H9 (cell line): Measurements from ENCODE around the gene KIAA1671. TPM values are rescaled to one million over a fixed set of nuclear protein-coding genes. Genes with fewer than 3 reads are reported as not detected.

Experiments used
- DNase-seq: peaks from one replicate; pipeline ENCODE4 v3.0.0-alpha.2; 2017
- H2AFZ ChIP-seq: one replicate; pipeline ENCODE4 v1.6.1; 2013; ENCODE audit warnings: mild to moderate bottlenecking, low read length, control low read depth, moderate library complexity
- H2AK5ac ChIP-seq: 2 replicates; pipeline ENCODE4 v1.6.1; 2013; ENCODE audit warnings: low read length, control low read depth, mixed read lengths; ENCODE audit not compliant: insufficient read length
- H2BK120ac ChIP-seq: one replicate; pipeline ENCODE4 v1.6.1; 2013; ENCODE audit warnings: low read depth, mild to moderate bottlenecking, low read length, control low read depth, inconsistent platforms; ENCODE audit not compliant: poor library complexity, severe bottlenecking
- H2BK12ac ChIP-seq: 2 replicates; pipeline ENCODE4 v1.6.1; 2013; ENCODE audit warnings: low read length, control low read depth, mixed read lengths, low read depth; ENCODE audit not compliant: insufficient read length
- H2BK15ac ChIP-seq: 2 replicates; pipeline ENCODE4 v1.6.1; 2013; ENCODE audit warnings: low read depth, low read length, control low read depth
- H2BK20ac ChIP-seq: one replicate; pipeline ENCODE4 v1.6.1; 2013; ENCODE audit warnings: low read depth, mild to moderate bottlenecking, low read length, control low read depth, inconsistent platforms; ENCODE audit not compliant: poor library complexity, severe bottlenecking
- H2BK5ac ChIP-seq: 2 replicates; pipeline ENCODE4 v1.6.1; 2013; ENCODE audit warnings: low read length, control low read depth, mixed read lengths; ENCODE audit not compliant: insufficient read length
- H3K14ac ChIP-seq: 2 replicates; pipeline ENCODE4 v1.6.1; 2013; ENCODE audit warnings: low read length, control low read depth; ENCODE audit not compliant: insufficient read depth
- H3K18ac ChIP-seq: 2 replicates; pipeline ENCODE4 v1.6.1; 2013; ENCODE audit warnings: low read depth, mild to moderate bottlenecking, mixed read lengths, low read length, control low read depth; ENCODE audit not compliant: insufficient read length
- H3K23ac ChIP-seq: 2 replicates; pipeline ENCODE4 v1.6.1; 2013; ENCODE audit warnings: low read length, control low read depth, mixed read lengths, low read depth; ENCODE audit not compliant: insufficient read length
- H3K23me2 ChIP-seq: 2 replicates; pipeline ENCODE4 v1.6.1; 2013; ENCODE audit warnings: low read depth, mild to moderate bottlenecking, mixed read lengths, low read length, control low read depth; ENCODE audit not compliant: insufficient read length, poor library complexity, severe bottlenecking
- H3K27ac ChIP-seq: 2 replicates; pipeline ENCODE4 v1.5.1; 2013; ENCODE audit warnings: low read length, control low read depth, mixed read lengths, low read depth; ENCODE audit not compliant: insufficient read length
- H3K27me3 ChIP-seq: 2 replicates; pipeline ENCODE4 v1.6.1; 2013; ENCODE audit warnings: low read length, control low read depth, inconsistent platforms; ENCODE audit not compliant: insufficient read depth
- H3K4ac ChIP-seq: 2 replicates; pipeline ENCODE4 v1.6.1; 2013; ENCODE audit warnings: low read depth, mild to moderate bottlenecking, control low read depth, inconsistent platforms, low read length, moderate library complexity
- H3K4me1 ChIP-seq: 2 replicates; pipeline ENCODE4 v1.6.1; 2013; ENCODE audit warnings: low read length, control low read depth, inconsistent platforms; ENCODE audit not compliant: insufficient read depth
- H3K4me2 ChIP-seq: 2 replicates; pipeline ENCODE4 v1.6.1; 2013; ENCODE audit warnings: low read length, control low read depth, mixed read lengths; ENCODE audit not compliant: insufficient read length, insufficient read depth
- H3K56ac ChIP-seq: 2 replicates; pipeline ENCODE4 v1.6.1; 2013; ENCODE audit warnings: low read depth, mild to moderate bottlenecking, mixed read lengths, low read length, control low read depth; ENCODE audit not compliant: insufficient read length
- H3K79me1 ChIP-seq: 2 replicates; pipeline ENCODE4 v1.6.1; 2013; ENCODE audit warnings: low read depth, mild to moderate bottlenecking, moderate library complexity, low read length, control low read depth, inconsistent platforms; ENCODE audit not compliant: insufficient read depth, poor library complexity, severe bottlenecking
- H3K79me2 ChIP-seq: 2 replicates; pipeline ENCODE4 v1.6.1; 2013; ENCODE audit warnings: low read length, control low read depth, inconsistent platforms; ENCODE audit not compliant: insufficient read depth
- H3K9ac ChIP-seq: 2 replicates; pipeline ENCODE4 v1.6.1; 2013; ENCODE audit warnings: low read length, control low read depth, mixed read lengths; ENCODE audit not compliant: insufficient read length; ENCODE audit errors: extremely low read depth
- H3K9me3 ChIP-seq: one replicate; pipeline ENCODE4 v1.6.1; 2013; ENCODE audit warnings: low read depth, low read length, inconsistent platforms; ENCODE audit not compliant: control insufficient read depth
- H3T11ph ChIP-seq: one replicate; pipeline ENCODE4 v1.6.1; 2013; ENCODE audit warnings: mild to moderate bottlenecking, low read length, control low read depth, inconsistent platforms
- H4K20me1 ChIP-seq: one replicate; pipeline ENCODE4 v1.6.1; 2013; ENCODE audit not compliant: control insufficient read depth, insufficient read length, insufficient read depth
- H4K5ac ChIP-seq: 2 replicates; pipeline ENCODE4 v1.6.1; 2013; ENCODE audit warnings: low read depth, mild to moderate bottlenecking, mixed read lengths, low read length, control low read depth; ENCODE audit not compliant: insufficient read length
- H4K8ac ChIP-seq: replicated peaks from 2 replicates; pipeline ENCODE4 v1.6.1; 2013; ENCODE audit warnings: low read length, control low read depth, mixed read lengths, low read depth; ENCODE audit not compliant: insufficient read length
- H4K91ac ChIP-seq: 2 replicates; pipeline ENCODE4 v1.6.1; 2013; ENCODE audit warnings: low read depth, mild to moderate bottlenecking, moderate library complexity, mixed read lengths, low read length, control low read depth; ENCODE audit not compliant: insufficient read length
- H3K27ac Mint-ChIP-seq, 3 experiments: 2 replicates in 2 of 3; 3 replicates in 1 of 3; pipeline ENCODE4 v1.8.0; 2020 to 2021; ENCODE audit warnings: mixed read lengths in 3 of 3, mild to moderate bottlenecking in 1 of 3, moderate library complexity in 1 of 3
- H3K27me3 Mint-ChIP-seq: 2 replicates; pipeline ENCODE4 v1.8.0; 2021; ENCODE audit warnings: low read depth, mild to moderate bottlenecking, moderate library complexity, mixed read lengths
- H3K36me3 Mint-ChIP-seq, 3 experiments: 2 replicates in 2 of 3; 3 replicates in 1 of 3; pipeline ENCODE4 v1.8.0; 2020 to 2021; ENCODE audit warnings: low read depth in 3 of 3, mixed read lengths in 3 of 3; ENCODE audit not compliant: insufficient read depth in 1 of 3
- H3K4me1 Mint-ChIP-seq, 2 experiments: 2 replicates each; pipeline ENCODE4 v1.8.0; 2020; ENCODE audit warnings: mixed read lengths in 2 of 2
- H3K4me3 Mint-ChIP-seq, 2 experiments: 2 replicates in 1 of 2; 3 replicates in 1 of 2; pipeline ENCODE4 v1.8.0; 2020 to 2021; ENCODE audit warnings: mild to moderate bottlenecking in 2 of 2, mixed read lengths in 2 of 2, moderate library complexity in 1 of 2
- H3K9me3 Mint-ChIP-seq, 2 experiments: 2 replicates in 1 of 2; 3 replicates in 1 of 2; pipeline ENCODE4 v1.8.0; 2020; ENCODE audit warnings: mild to moderate bottlenecking in 2 of 2, mixed read lengths in 2 of 2, moderate library complexity in 1 of 2
- WGBS: extraction: QIAGEN DNeasy Blood & Tissue Kit; methylation state at CpG from one replicate; pipeline ENCODE4 v1.1.7; 2013; ENCODE audit warnings: missing lambda C conversion rate, low lambda C conversion rate, mixed read lengths; ENCODE audit not compliant: insufficient read length; ENCODE audit errors: extremely low coverage; 5-methylcytosine and 5-hydroxymethylcytosine counted together
- total RNA-seq: library from RNA; stranded (reverse); gene quantifications from 2 replicates; pipeline ENCODE4 v1.2.1, GENCODE V29; 2021
- TF ChIP-seq, protein P1 (sequence below): fragments of 200-600 bp; sonication (generic); conservative IDR thresholded peaks from 3 replicates; pipeline ENCODE4 v1.8.0; 2021; ENCODE audit warnings: antibody characterized with exemption, mild to moderate bottlenecking

The KIAA1671 gene
- total RNA-seq, 1 experiment from 2014 or later, result 22.6 TPM

DNA sequence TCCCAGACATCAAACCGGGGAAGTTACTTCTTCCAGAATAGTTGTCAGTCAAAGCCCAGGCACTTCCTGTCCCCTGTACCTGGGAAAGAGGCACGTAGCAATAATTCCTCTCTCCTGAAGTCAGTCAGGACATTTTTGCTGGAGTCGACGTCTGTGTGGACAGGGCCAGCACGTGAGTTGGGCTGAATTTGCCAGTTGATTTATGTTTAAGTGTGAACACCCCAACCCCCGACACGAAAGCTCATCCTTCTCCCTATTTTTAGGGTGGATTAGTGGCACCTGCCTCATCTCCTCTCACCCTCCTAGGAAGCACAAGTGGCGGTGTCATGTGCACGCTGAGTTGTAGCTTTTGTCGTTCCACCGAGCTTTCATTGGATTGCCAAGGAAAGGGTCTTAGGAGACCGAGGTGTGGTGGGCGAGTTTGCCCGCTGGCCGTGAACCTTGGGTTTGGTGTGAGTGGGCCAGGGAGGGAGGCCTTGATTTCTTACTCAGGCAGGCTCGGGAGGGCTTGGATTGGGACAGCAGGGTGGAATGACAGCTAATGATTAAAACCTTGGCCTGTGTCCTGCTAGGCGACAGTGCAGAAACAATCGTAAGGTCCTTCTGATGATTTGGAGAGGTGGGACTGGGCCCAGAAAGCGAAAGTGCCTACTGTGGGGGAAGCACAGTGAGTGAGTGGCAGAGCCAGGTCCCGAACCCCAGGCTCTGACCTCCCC, 160.2 kb downstream of the KIAA1671 start:
- Histone ChIP-seq H4K20me1 (peaks cover 2% of the 10 kb centered on the region), H2AFZ (no peak overlapping the region), H3K79me1 (no peaks in the 10 kb centered on the region), H2AK5ac (no peak overlapping the region), H3K56ac (no peak overlapping the region), H3K18ac (no peak overlapping the region), H3K27me3 (no peaks in the 10 kb centered on the region), H3K9ac (no peak overlapping the region), H2BK20ac (no peak overlapping the region), H3K4me2 (peak overlapping the region; percentile 93), H3K4me1 (no peaks in the 10 kb centered on the region; the same call in 1 of the 2 replicates), H3T11ph (no peak overlapping the region), H4K8ac (no peak overlapping the region), H3K9me3 (no peaks in the 10 kb centered on the region), H3K14ac (no peak overlapping the region), H4K5ac (no peak overlapping the region), H2BK5ac (no peak overlapping the region), H2BK15ac (no peak overlapping the region), H3K4ac (no peak overlapping the region), H3K23ac (no peak overlapping the region), H3K79me2 (no peaks in the 10 kb centered on the region), H3K27ac (no peak overlapping the region), H2BK12ac (no peak overlapping the region), H2BK120ac (no peak overlapping the region), H3K23me2 (peaks cover 11% of the 10 kb centered on the region), H4K91ac (no peak overlapping the region)
- H3K27ac Mint-ChIP-seq, result peak overlapping the region in 1 of 3 experiments; percentile 70; a peak in 2 of 7 replicates
- peaks cover 31 to 33% of the 10 kb centered on the region in 2 experiments for H3K4me1 Mint-ChIP-seq
- 0 out of 7 replicates have a peak, but pooled peaks cover 0 to 2% (median 2%) of the 10 kb centered on the region in 3 experiments for H3K36me3 Mint-ChIP-seq
- TF ChIP-seq, protein P1, sequence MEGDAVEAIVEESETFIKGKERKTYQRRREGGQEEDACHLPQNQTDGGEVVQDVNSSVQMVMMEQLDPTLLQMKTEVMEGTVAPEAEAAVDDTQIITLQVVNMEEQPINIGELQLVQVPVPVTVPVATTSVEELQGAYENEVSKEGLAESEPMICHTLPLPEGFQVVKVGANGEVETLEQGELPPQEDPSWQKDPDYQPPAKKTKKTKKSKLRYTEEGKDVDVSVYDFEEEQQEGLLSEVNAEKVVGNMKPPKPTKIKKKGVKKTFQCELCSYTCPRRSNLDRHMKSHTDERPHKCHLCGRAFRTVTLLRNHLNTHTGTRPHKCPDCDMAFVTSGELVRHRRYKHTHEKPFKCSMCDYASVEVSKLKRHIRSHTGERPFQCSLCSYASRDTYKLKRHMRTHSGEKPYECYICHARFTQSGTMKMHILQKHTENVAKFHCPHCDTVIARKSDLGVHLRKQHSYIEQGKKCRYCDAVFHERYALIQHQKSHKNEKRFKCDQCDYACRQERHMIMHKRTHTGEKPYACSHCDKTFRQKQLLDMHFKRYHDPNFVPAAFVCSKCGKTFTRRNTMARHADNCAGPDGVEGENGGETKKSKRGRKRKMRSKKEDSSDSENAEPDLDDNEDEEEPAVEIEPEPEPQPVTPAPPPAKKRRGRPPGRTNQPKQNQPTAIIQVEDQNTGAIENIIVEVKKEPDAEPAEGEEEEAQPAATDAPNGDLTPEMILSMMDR, result no peak
- no peaks in the 10 kb centered on the region; a peak in 1 of 5 replicates for H3K9me3 Mint-ChIP-seq
- no CpG with 5 or more reads among the region's 20 CpGs for WGBS
- peak overlapping the region; percentile 67 to 84; a peak in 4 of 5 replicates for H3K4me3 Mint-ChIP-seq
- DNase-seq, result no peak
- H3K27me3 Mint-ChIP-seq, result no peaks in the 10 kb centered on the region; the same call in 1 of the 2 replicates
